IMR-90 (cell line): ENCODE measurements around the gene TWIST2. TPM values are rescaled to one million over a fixed set of nuclear protein-coding genes. Genes with fewer than 3 reads are reported as not detected.
A peak's percentile ranks its signal among the peaks of the same experiment; 100 is the strongest.

ENCODE experiments used
- ATAC-seq: fragments of 200-7000 bp; cut with Tn5 transposase; 2 replicates; pipeline ENCODE4 v1.9.1; 2020; ENCODE audit warnings: low read depth, mild to moderate bottlenecking, moderate library complexity
- Bru-seq: library from RNA; stranded (reverse); fragments of 400-500 nt; gene quantifications from one replicate; lab custom pipeline; 2021; lab: Mats Ljungman, UMichigan
- BruChase-seq, 2 experiments: library from RNA; stranded (reverse); fragments of 400-500 nt; gene quantifications; one replicate each; lab custom pipeline; 2021; lab: Mats Ljungman, UMichigan
- BruUV-seq: library from RNA; stranded (reverse); fragments of 400-500 nt; replicated peaks from 2 replicates; lab custom pipeline; 2021; lab: Mats Ljungman, UMichigan
- CTCF ChIA-PET: fragments of 300-600 bp; formaldehyde crosslinking; extraction: SDS; loops from one replicate; lab custom pipeline; 2021; ENCODE audit warnings: antibody characterized with exemption; lab: Yijun Ruan, JAX
- POLR2A ChIA-PET: fragments of 300-600 bp; sonication (Branson Sonifier 250); formaldehyde crosslinking; loops from one replicate; lab custom pipeline; 2022; ENCODE audit warnings: antibody characterized with exemption; ENCODE audit not compliant: unreplicated experiment; lab: Charles Lee
- DNase-seq: peaks from one replicate; pipeline ENCODE4 v3.0.0; 2013
- H2AFZ ChIP-seq: replicated peaks from 2 replicates; pipeline ENCODE3; 2013; ENCODE audit warnings: low read length, mild to moderate bottlenecking; ENCODE audit not compliant: poor library complexity
- H2AK5ac ChIP-seq: 2 replicates; pipeline ENCODE4 v1.6.1; 2013; ENCODE audit warnings: low read depth, low read length, inconsistent platforms
- H2AK9ac ChIP-seq: replicated peaks from 2 replicates; pipeline ENCODE3; 2013; ENCODE audit warnings: mild to moderate bottlenecking, low read depth, low read length, moderate library complexity; ENCODE audit not compliant: poor library complexity
- H2BK120ac ChIP-seq: 2 replicates; pipeline ENCODE4 v1.6.1; 2013; ENCODE audit warnings: low read depth, low read length, inconsistent platforms
- H2BK15ac ChIP-seq: 3 replicates; pipeline ENCODE4 v1.6.1; 2013; ENCODE audit warnings: low read depth, low read length, inconsistent platforms
- H2BK20ac ChIP-seq: 2 replicates; pipeline ENCODE4 v1.6.1; 2013; ENCODE audit warnings: low read depth, mild to moderate bottlenecking, inconsistent platforms, low read length, moderate library complexity
- H2BK5ac ChIP-seq: 2 replicates; pipeline ENCODE4 v1.6.1; 2013; ENCODE audit warnings: mild to moderate bottlenecking, low read depth, low read length, inconsistent platforms; ENCODE audit not compliant: poor library complexity, severe bottlenecking
- H3K14ac ChIP-seq: replicated peaks from 2 replicates; pipeline ENCODE4 v1.6.1; 2013; ENCODE audit warnings: low read depth, low read length, inconsistent platforms
- H3K18ac ChIP-seq: 2 replicates; pipeline ENCODE4 v1.6.1; 2013; ENCODE audit warnings: low read depth, low read length, control low read depth
- H3K23ac ChIP-seq: 2 replicates; pipeline ENCODE4 v1.6.1; 2013; ENCODE audit warnings: low read depth, low read length, inconsistent platforms
- H3K27ac ChIP-seq: 2 replicates; pipeline ENCODE4 v1.5.1; 2013; ENCODE audit warnings: mild to moderate bottlenecking, control low read depth, low read length; ENCODE audit not compliant: insufficient read depth
- H3K27me3 ChIP-seq: 2 replicates; pipeline ENCODE4 v1.6.1; 2013; ENCODE audit warnings: low read length; ENCODE audit not compliant: control insufficient read depth, insufficient read depth
- H3K36me3 ChIP-seq: 2 replicates; pipeline ENCODE4 v1.6.1; 2013; ENCODE audit warnings: low read length, mixed read lengths; ENCODE audit not compliant: control insufficient read depth, insufficient read depth
- H3K4ac ChIP-seq: 2 replicates; pipeline ENCODE4 v1.6.1; 2013; ENCODE audit warnings: low read depth, low read length, inconsistent platforms
- H3K4me1 ChIP-seq: 2 replicates; pipeline ENCODE4 v1.6.1; 2013; ENCODE audit warnings: low read length, mixed read lengths; ENCODE audit not compliant: control insufficient read depth, insufficient read depth
- H3K4me2 ChIP-seq: 2 replicates; pipeline ENCODE4 v1.6.1; 2013; ENCODE audit warnings: low read depth, mild to moderate bottlenecking, control low read depth, low read length, moderate library complexity
- H3K4me3 ChIP-seq: 2 replicates; pipeline ENCODE4 v1.5.1; 2013; ENCODE audit warnings: low read depth, mild to moderate bottlenecking, control low read depth, low read length, moderate library complexity; ENCODE audit not compliant: insufficient read depth
- H3K56ac ChIP-seq: 2 replicates; pipeline ENCODE4 v1.6.1; 2013; ENCODE audit warnings: low read length, inconsistent platforms; ENCODE audit not compliant: insufficient read depth; ENCODE audit errors: extremely low read depth
- H3K79me1 ChIP-seq, 2 experiments: 2 replicates each; pipeline ENCODE4 v1.6.1; 2013; ENCODE audit warnings: low read length in 2 of 2, inconsistent platforms in 1 of 2, low read depth in 1 of 2
- H3K9ac ChIP-seq: 2 replicates; pipeline ENCODE4 v1.6.1; 2013; ENCODE audit warnings: low read depth, low read length, control low read depth
- H3K9me1 ChIP-seq: 2 replicates; pipeline ENCODE4 v1.6.1; 2013; ENCODE audit warnings: low read length, inconsistent platforms; ENCODE audit not compliant: insufficient read depth
- H3K9me3 ChIP-seq: 2 replicates; pipeline ENCODE4 v1.6.1; 2013; ENCODE audit warnings: low read length; ENCODE audit not compliant: control insufficient read depth, insufficient read depth
- H4K20me1 ChIP-seq: 2 replicates; pipeline ENCODE4 v1.6.1; 2013; ENCODE audit warnings: low read length, inconsistent platforms; ENCODE audit not compliant: insufficient read depth
- H4K5ac ChIP-seq: 2 replicates; pipeline ENCODE4 v1.6.1; 2013; ENCODE audit warnings: mild to moderate bottlenecking, low read depth, low read length, control low read depth
- H4K8ac ChIP-seq, 2 experiments: 2 replicates each; pipeline ENCODE4 v1.6.1; 2013; ENCODE audit warnings: low read depth in 2 of 2, low read length in 2 of 2, control low read depth in 1 of 2, inconsistent platforms in 1 of 2
- H4K91ac ChIP-seq: 2 replicates; pipeline ENCODE4 v1.6.1; 2013; ENCODE audit warnings: low read depth, low read length, inconsistent platforms; ENCODE audit not compliant: insufficient read depth
- CEBPB ChIP-seq: IDR thresholded peaks from 2 replicates; pipeline ENCODE4 v1.6.1; 2012; ENCODE audit warnings: low read depth, low read length, improper control_type of control experiment
- CHD1 ChIP-seq: IDR thresholded peaks from 2 replicates; pipeline ENCODE4 v1.6.1; 2012; ENCODE audit warnings: low read depth, low read length, improper control_type of control experiment
- MAZ ChIP-seq: IDR thresholded peaks from 2 replicates; pipeline ENCODE4 v1.6.1; 2012; ENCODE audit warnings: low read depth, mild to moderate bottlenecking, low read length, improper control_type of control experiment, moderate library complexity, borderline replicate concordance
- MXI1 ChIP-seq: IDR thresholded peaks from 2 replicates; pipeline ENCODE4 v1.6.1; 2012; ENCODE audit warnings: low read depth, mild to moderate bottlenecking, low read length, moderate library complexity, borderline replicate concordance
- POLR2A ChIP-seq: IDR thresholded peaks from 2 replicates; pipeline ENCODE4 v1.6.1; 2012; ENCODE audit warnings: mild to moderate bottlenecking, low read depth, low read length
- RCOR1 ChIP-seq: IDR thresholded peaks from 2 replicates; pipeline ENCODE4 v1.6.1; 2012; ENCODE audit warnings: mild to moderate bottlenecking, low read length, improper control_type of control experiment; ENCODE audit not compliant: insufficient replicate concordance
- SMC3 ChIP-seq: fragments of 150-350 bp; IDR thresholded peaks from 2 replicates; pipeline ENCODE4 v1.6.1; 2016; ENCODE audit warnings: low read depth, mild to moderate bottlenecking, antibody characterized with exemption, low read length, moderate library complexity
- WGBS, 2 experiments: methylation state at CpG; one replicate each; pipeline versions ENCODE4 v1.1.5 to v1.1.7; 2013; ENCODE audit warnings: missing lambda C conversion rate in 2 of 2; ENCODE audit not compliant: insufficient read length in 1 of 2; ENCODE audit errors: extremely low coverage in 2 of 2; 5-methylcytosine and 5-hydroxymethylcytosine counted together
- dilution Hi-C: fragments of 300-500 bp; cut with HindIII; formaldehyde crosslinking; loops from one replicate; pipeline ENCODE4 v1.14.3; 2018; ENCODE audit warnings: low sequenced_read_pairs; ENCODE audit not compliant: unreplicated experiment
- in situ Hi-C: fragments of 300-500 bp; cut with MboI; formaldehyde crosslinking; loops from 3 replicates; pipeline ENCODE4 v1.14.3; 2019; ENCODE audit warnings: low sequenced_read_pairs, inconsistent platforms, mixed read lengths
- intact Hi-C: fragments of 100-400 bp; cut with micrococcal nuclease; formaldehyde crosslinking; loops from 2 replicates; pipeline ENCODE4 v1.10.0; 2022
- long read RNA-seq: library from polyadenylated mRNA; unstranded; transcript quantifications from one replicate; pipeline ENCODE4 v2.0.0, GENCODE V29; 2021; ENCODE audit not compliant: unreplicated experiment
- polyA plus RNA-seq, 3 experiments: library from polyadenylated mRNA; depleted of rRNA; stranded (reverse); fragments of >200 nt; gene quantifications; 2 replicates each; pipeline ENCODE4 v1.2.3, GENCODE V29; 2012; ENCODE audit warnings: low replicate concordance in 1 of 3
- total RNA-seq: library from RNA; depleted of rRNA; stranded (reverse); fragments of >200 nt; gene quantifications from 2 replicates; pipeline ENCODE4 v1.2.3, GENCODE V29; 2012; rRNA removed

Gene TWIST2
- total RNA-seq (9.3 and 14.7 TPM in 2 replicates), polyA plus RNA-seq (2012; rRNA removed) (33.6 and 40.0 TPM in 2 replicates), Bru-seq, nascent RNA (percentile 85 among the genes with signal in this experiment), BruChase-seq, experiment 1, labeled RNA remaining after a 6-hour chase (percentile 93 among the genes with signal in this experiment), BruChase-seq, experiment 2, labeled RNA remaining after a 2-hour chase (percentile 93 among the genes with signal in this experiment)
- 27.9 and 76.1 TPM in 2 replicates for polyA plus RNA-seq (2012; cell fraction: cytosol; rRNA removed)
- 18.9 and 35.7 TPM in 2 replicates for polyA plus RNA-seq (2012; cell fraction: nucleus; rRNA removed; ENCODE audit: low replicate concordance)
- long read RNA-seq, transcript TWIST2-202 (2 exons, 1,404 nt), result major isoform, 34 of 41 reads
- long read RNA-seq, partial matches to known transcripts, result 5 of 41 reads
- long read RNA-seq, other reads (novel, unspliced or antisense), result 2 of 41 reads

DNA sequence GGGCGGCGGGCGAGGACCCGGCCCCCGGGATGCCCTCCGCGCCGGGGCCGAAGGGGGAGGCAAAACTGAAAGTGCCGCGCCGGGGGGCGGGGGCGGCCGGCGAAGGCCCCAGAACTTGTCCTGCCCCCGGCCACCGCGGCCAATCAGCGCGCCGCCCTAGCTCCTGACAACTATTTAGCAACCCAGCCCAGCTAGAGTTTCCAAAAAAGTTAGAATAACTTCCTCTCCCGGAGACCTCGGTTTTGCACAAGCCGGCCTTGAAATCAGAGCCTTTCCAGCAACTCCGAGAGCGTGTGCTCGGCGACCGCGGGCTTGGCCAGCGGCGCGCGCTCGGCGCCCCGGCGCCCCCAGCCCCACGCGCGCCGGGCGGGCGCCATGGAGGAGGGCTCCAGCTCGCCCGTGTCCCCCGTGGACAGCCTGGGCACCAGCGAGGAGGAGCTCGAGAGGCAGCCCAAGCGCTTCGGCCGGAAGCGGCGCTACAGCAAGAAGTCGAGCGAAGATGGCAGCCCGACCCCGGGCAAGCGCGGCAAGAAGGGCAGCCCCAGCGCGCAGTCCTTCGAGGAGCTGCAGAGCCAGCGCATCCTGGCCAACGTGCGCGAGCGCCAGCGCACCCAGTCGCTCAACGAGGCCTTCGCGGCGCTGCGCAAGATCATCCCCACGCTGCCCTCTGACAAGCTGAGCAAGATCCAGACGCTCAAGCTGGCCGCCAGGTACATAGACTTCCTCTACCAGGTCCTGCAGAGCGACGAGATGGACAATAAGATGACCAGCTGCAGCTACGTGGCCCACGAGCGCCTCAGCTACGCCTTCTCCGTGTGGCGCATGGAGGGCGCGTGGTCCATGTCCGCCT is at the start of gene TWIST2:
TWIST2 (plus strand) TSS at position 245 of the 850 bp plus-strand sequence; CDS start at position 376, 131 bp downstream.
- TF ChIP-seq MAZ, result peak; percentile 60; the same call in 1 of the 2 replicates
- TF ChIP-seq CHD1, result peak; percentile 69; the same call in 1 of the 2 replicates
- no peak for TF ChIP-seq SMC3
- no peak for TF ChIP-seq RCOR1
- peak; percentile 82; the same call in 1 of the 2 replicates for TF ChIP-seq MXI1
- TF ChIP-seq POLR2A, result peak; percentile 79
- peak; percentile 84 for TF ChIP-seq CEBPB
- H4K20me1 ChIP-seq, result peaks cover 6% of the 10 kb centered on the region; the same call in 1 of the 2 replicates
- H2AK5ac ChIP-seq, result peak within 1 kb of the TSS; percentile 75
- WGBS, 2 experiments, result 0% methylated on average over 58 of the region's 90 CpGs; no CpG with 5 or more reads in 1 of the 2 experiments
- H3K4me3 ChIP-seq, result peak within 1 kb of the TSS; percentile 90
- H2BK20ac ChIP-seq, result no peak within 1 kb of the TSS
- dilution Hi-C loops (no loop called here), in situ Hi-C loops (no loop called here), intact Hi-C loops (loop anchor here (2.0 to 5.0 kb wide), 4 partner anchors 49 to 1144 kb away; no protein-coding TSS in a partner anchor)
- H4K8ac ChIP-seq, result peak within 1 kb of the TSS; percentile 80 to 82
- peak; percentile 91 for DNase-seq
- H3K9me3 ChIP-seq, result no peaks in the 10 kb centered on the region
- peaks cover 11 to 15% of the 10 kb centered on the region in 2 experiments; a peak in 3 of 4 replicates for H3K79me1 ChIP-seq
- BruUV-seq, result TSS peak; percentile 68
- peak within 1 kb of the TSS; percentile 62; the same call in 1 of the 2 replicates for H3K56ac ChIP-seq
- H3K4ac ChIP-seq, result peak within 1 kb of the TSS; percentile 78
- H3K18ac ChIP-seq, result peak within 1 kb of the TSS; percentile 81
- peak within 1 kb of the TSS; percentile 86 for H2BK5ac ChIP-seq
- CTCF ChIA-PET, result interaction anchor here (0.5 to 3.0 kb wide), 5 partner anchors 12 to 229 kb away, joined by 3 to 12 read pairs (median 3); no protein-coding TSS in a partner anchor
- H4K91ac ChIP-seq, result peak within 1 kb of the TSS; percentile 62; the same call in 1 of the 2 replicates
- peak within 1 kb of the TSS; percentile 96 for H3K14ac ChIP-seq
- H2AK9ac ChIP-seq, result peak within 1 kb of the TSS; percentile 93
- H3K23ac ChIP-seq, result peak within 1 kb of the TSS; percentile 73
- no peaks in the 10 kb centered on the region for H3K27me3 ChIP-seq
- peaks cover 5% of the 10 kb centered on the region for H3K36me3 ChIP-seq
- H3K4me2 ChIP-seq, result peak within 1 kb of the TSS; percentile 98
- peak within 1 kb of the TSS; percentile 95 for H3K27ac ChIP-seq
- H4K5ac ChIP-seq, result peak within 1 kb of the TSS; percentile 55
- peak within 1 kb of the TSS; percentile 95 for H2AFZ ChIP-seq
- H2BK15ac ChIP-seq, result peak within 1 kb of the TSS; percentile 12; the same call in 2 of the 3 replicates
- peak within 1 kb of the TSS; percentile 92 for H3K9ac ChIP-seq
- POLR2A ChIA-PET, result interaction anchor here (0.6 to 0.7 kb wide), 4 partner anchors 10 to 1177 kb away, joined by 3 to 5 read pairs (median 3); partner anchors contain the start of gene NDUFA10
- peaks cover 2% of the 10 kb centered on the region; the same call in 1 of the 2 replicates for H3K9me1 ChIP-seq
- H2BK120ac ChIP-seq, result peak within 1 kb of the TSS; percentile 68; the same call in 1 of the 2 replicates
- H3K4me1 ChIP-seq, result peaks cover 17% of the 10 kb centered on the region
- peak; percentile 84 for ATAC-seq
